GM23338 (cell line): Measurements from ENCODE around the gene FSTL3. TPM values are rescaled to one million over a fixed set of nuclear protein-coding genes. Genes with fewer than 3 reads are reported as not detected.

Experiments used
- ATAC-seq: fragments of 200-7000 bp; cut with Tn5 transposase; 3 replicates; pipeline ENCODE4 v1.9.1; 2020
- DNase-seq: peaks from one replicate; pipeline ENCODE4 v3.0.0-alpha.2; 2015; ENCODE audit warnings: low spot score
- H2AFZ ChIP-seq: fragments of 200-600 bp; sonication (generic); 2 replicates; pipeline ENCODE4 v1.8.0; 2016; ENCODE audit warnings: antibody characterized with exemption, mild to moderate bottlenecking, moderate library complexity
- H3F3A ChIP-seq: fragments of 200-600 bp; sonication (generic); replicated peaks from 2 replicates; pipeline ENCODE4 v1.8.0; 2017; ENCODE audit warnings: antibody characterized with exemption, mixed run types, low read depth
- H3K27ac ChIP-seq: fragments of 200-600 bp; sonication (generic); 2 replicates; pipeline ENCODE4 v1.6.1; 2016; ENCODE audit warnings: low read depth
- H3K27me3 ChIP-seq: fragments of 200-600 bp; sonication (generic); 2 replicates; pipeline ENCODE4 v1.8.0; 2016; ENCODE audit warnings: mild to moderate bottlenecking, mixed run types, moderate library complexity; ENCODE audit not compliant: insufficient read depth
- H3K36me3 ChIP-seq: fragments of 200-600 bp; sonication (generic); 2 replicates; pipeline ENCODE4 v1.8.0; 2016; ENCODE audit warnings: mild to moderate bottlenecking; ENCODE audit not compliant: insufficient read depth
- H3K4me1 ChIP-seq: fragments of 200-600 bp; sonication (generic); 2 replicates; pipeline ENCODE4 v1.8.0; 2016; ENCODE audit warnings: mild to moderate bottlenecking, moderate library complexity; ENCODE audit not compliant: insufficient read depth
- H3K4me2 ChIP-seq: fragments of 200-600 bp; sonication (generic); 2 replicates; pipeline ENCODE4 v1.7.1; 2017; ENCODE audit warnings: mixed run types
- H3K4me3 ChIP-seq: fragments of 200-600 bp; sonication (generic); 2 replicates; pipeline ENCODE4 v1.6.1; 2016; ENCODE audit warnings: mixed run types
- H3K79me2 ChIP-seq: fragments of 200-600 bp; sonication (generic); replicated peaks from 2 replicates; pipeline ENCODE4 v1.8.0; 2017; ENCODE audit warnings: mild to moderate bottlenecking; ENCODE audit not compliant: insufficient read depth
- H3K9me2 ChIP-seq: fragments of 200-600 bp; sonication (generic); 2 replicates; pipeline ENCODE4 v1.8.0; 2017; ENCODE audit not compliant: insufficient read depth
- H4K20me1 ChIP-seq: fragments of 200-600 bp; sonication (generic); replicated peaks from 2 replicates; pipeline ENCODE4 v1.8.0; 2017; ENCODE audit warnings: mild to moderate bottlenecking; ENCODE audit not compliant: insufficient read depth
- H3K27ac Mint-ChIP-seq: 2 replicates; pipeline ENCODE4 v1.8.0; 2020; ENCODE audit warnings: inconsistent platforms, mild to moderate bottlenecking, moderate library complexity, mixed read lengths
- H3K27me3 Mint-ChIP-seq: 3 replicates; pipeline ENCODE4 v1.8.0; 2022; ENCODE audit warnings: low read depth, mild to moderate bottlenecking, moderate library complexity, mixed read lengths, inconsistent platforms; ENCODE audit not compliant: insufficient read depth, poor library complexity
- H3K36me3 Mint-ChIP-seq: 3 replicates; pipeline ENCODE4 v1.8.0; 2021; ENCODE audit warnings: low read depth, mild to moderate bottlenecking, inconsistent platforms, moderate library complexity, mixed read lengths
- H3K4me1 Mint-ChIP-seq: 3 replicates; pipeline ENCODE4 v1.8.0; 2020; ENCODE audit warnings: mild to moderate bottlenecking, inconsistent platforms, mixed read lengths
- H3K4me3 Mint-ChIP-seq: 3 replicates; pipeline ENCODE4 v1.8.0; 2021; ENCODE audit warnings: moderate library complexity, mild to moderate bottlenecking, inconsistent platforms, mixed read lengths
- H3K9me3 Mint-ChIP-seq: 3 replicates; pipeline ENCODE4 v1.8.0; 2020; ENCODE audit warnings: moderate library complexity, mild to moderate bottlenecking, inconsistent platforms, mixed read lengths
- EZH2phosphoT487 ChIP-seq: fragments of 200-600 bp; sonication (generic); IDR thresholded peaks from one replicate; pipeline ENCODE4 v1.8.1; 2018; ENCODE audit warnings: antibody characterized with exemption; ENCODE audit not compliant: unreplicated experiment
- JUNB ChIP-seq: IDR thresholded peaks from one replicate; pipeline ENCODE4 v1.6.1; 2016; ENCODE audit warnings: antibody characterized with exemption; ENCODE audit not compliant: unreplicated experiment
- STAT1 ChIP-seq: IDR thresholded peaks from one replicate; pipeline ENCODE4 v1.6.1; 2016; ENCODE audit warnings: antibody characterized with exemption; ENCODE audit not compliant: unreplicated experiment
- ZNF462 ChIP-seq: fragments of 250-450 bp; sonication (Bioruptor Pico); IDR thresholded peaks from 2 replicates; pipeline ENCODE4 v1.5.0; 2020; ENCODE audit warnings: mild to moderate bottlenecking, moderate library complexity
- polyA plus RNA-seq: library from polyadenylated mRNA; unstranded; fragments of >200 nt; fragmentation: Nextera tagmentation; extraction: Ambion mirVana; gene quantifications from 2 replicates; pipeline ENCODE4 v1.2.1, GENCODE V29; 2016
- total RNA-seq: library from RNA; depleted of rRNA; stranded (reverse); fragments of >200 nt; shearing (Covaris generic); gene quantifications from 2 replicates; pipeline ENCODE4 v1.2.3, GENCODE V29; 2014
- TF ChIP-seq, protein P1 (sequence below), 2 experiments: fragments of 200-600 bp in 1 of 2; sonication (generic) in 1 of 2; conservative IDR thresholded peaks; 2 replicates each; pipeline versions ENCODE4 v1.5.1 to v1.6.1; 2016 to 2017; ENCODE audit warnings: antibody characterized with exemption in 2 of 2, low read depth in 2 of 2, mild to moderate bottlenecking in 2 of 2, moderate library complexity in 1 of 2

Gene FSTL3
- total and polyA plus RNA-seq, 2 experiments from 2014 or later, result 3.1 to 10.1 TPM

- TF ChIP-seq ZNF462 (no peak), JUNB (no peak)
- TF ChIP-seq, protein P1, sequence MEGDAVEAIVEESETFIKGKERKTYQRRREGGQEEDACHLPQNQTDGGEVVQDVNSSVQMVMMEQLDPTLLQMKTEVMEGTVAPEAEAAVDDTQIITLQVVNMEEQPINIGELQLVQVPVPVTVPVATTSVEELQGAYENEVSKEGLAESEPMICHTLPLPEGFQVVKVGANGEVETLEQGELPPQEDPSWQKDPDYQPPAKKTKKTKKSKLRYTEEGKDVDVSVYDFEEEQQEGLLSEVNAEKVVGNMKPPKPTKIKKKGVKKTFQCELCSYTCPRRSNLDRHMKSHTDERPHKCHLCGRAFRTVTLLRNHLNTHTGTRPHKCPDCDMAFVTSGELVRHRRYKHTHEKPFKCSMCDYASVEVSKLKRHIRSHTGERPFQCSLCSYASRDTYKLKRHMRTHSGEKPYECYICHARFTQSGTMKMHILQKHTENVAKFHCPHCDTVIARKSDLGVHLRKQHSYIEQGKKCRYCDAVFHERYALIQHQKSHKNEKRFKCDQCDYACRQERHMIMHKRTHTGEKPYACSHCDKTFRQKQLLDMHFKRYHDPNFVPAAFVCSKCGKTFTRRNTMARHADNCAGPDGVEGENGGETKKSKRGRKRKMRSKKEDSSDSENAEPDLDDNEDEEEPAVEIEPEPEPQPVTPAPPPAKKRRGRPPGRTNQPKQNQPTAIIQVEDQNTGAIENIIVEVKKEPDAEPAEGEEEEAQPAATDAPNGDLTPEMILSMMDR (conservative IDR thresholded peaks at IDR 0.05; ENCODE audit: low read depth in 2 of 2), result no peak
Measured at GRCh38 chr19:639253-640160, 36.7 kb upstream of the FSTL3 start, which contains the start of gene FGF22 (continued).

DNA sequence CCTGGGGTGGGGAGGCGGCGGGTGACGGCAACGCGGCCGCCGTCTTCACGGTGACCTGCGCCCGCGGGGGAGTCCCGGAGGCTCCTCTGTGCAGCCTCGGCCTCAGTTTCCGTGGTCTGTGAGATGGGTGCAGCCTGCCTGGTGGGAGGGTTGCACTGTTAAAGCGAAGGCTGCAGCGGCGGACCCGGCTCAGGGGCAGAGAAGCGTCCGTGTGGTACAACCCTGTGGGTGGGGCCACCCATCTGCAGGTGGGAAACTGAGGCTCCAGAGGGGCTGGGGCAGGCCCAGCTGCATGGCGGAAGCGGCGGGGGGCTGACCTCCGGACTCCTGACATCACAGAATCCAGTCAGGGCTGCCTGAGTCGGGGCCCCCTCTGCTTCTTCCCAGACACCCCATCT, 36.0 kb upstream of the FSTL3 start:
- H3K27ac ChIP-seq, result no peak overlapping the region
- H2AFZ ChIP-seq, result peak overlapping the region; percentile 74; the same call in 1 of the 2 replicates
- H4K20me1 ChIP-seq, result no peaks in the 10 kb centered on the region; the same call in 1 of the 2 replicates
- H3F3A ChIP-seq, result no peaks in the 10 kb centered on the region
- no peak overlapping the region for H3K27ac Mint-ChIP-seq
- no peaks in the 10 kb centered on the region; the same call in 2 of the 3 replicates for H3K9me3 Mint-ChIP-seq
- peaks cover 9% of the 10 kb centered on the region; the same call in 1 of the 2 replicates for H3K27me3 ChIP-seq
- H3K79me2 ChIP-seq, result no peaks in the 10 kb centered on the region
- no peaks in the 10 kb centered on the region for H3K9me2 ChIP-seq
- H3K4me1 ChIP-seq, result no peaks in the 10 kb centered on the region
- H3K4me1 Mint-ChIP-seq, result peaks cover 4% of the 10 kb centered on the region; the same call in 2 of the 3 replicates
- H3K4me3 Mint-ChIP-seq, result peak overlapping the region; percentile 50; the same call in 2 of the 3 replicates
- H3K36me3 Mint-ChIP-seq, result peaks cover 7% of the 10 kb centered on the region; the same call in 2 of the 3 replicates
- peak; percentile 2; the same call in 1 of the 3 replicates for ATAC-seq
- H3K36me3 ChIP-seq, result no peaks in the 10 kb centered on the region
- H3K4me2 ChIP-seq, result peak overlapping the region; percentile 69
- peaks cover 32% of the 10 kb centered on the region for H3K27me3 Mint-ChIP-seq
- H3K4me3 ChIP-seq, result peak overlapping the region; percentile 52
- DNase-seq, result no peak
- no peak for TF ChIP-seq JUNB
- TF ChIP-seq STAT1, result no peak
- no peak for TF ChIP-seq ZNF462
- TF ChIP-seq EZH2phosphoT487, result no peak
